PC-9 (cell line): ENCODE results near the gene ZDHHC20. TPM values are rescaled to one million over a fixed set of nuclear protein-coding genes. Genes with fewer than 3 reads are reported as not detected.

Source experiments
- BruUV-seq: library from RNA; stranded (reverse); fragments of 400-500 nt; replicated peaks from 2 replicates; lab custom pipeline; 2021; lab: Mats Ljungman, UMichigan
- CTCF ChIA-PET: fragments of 300-600 bp; sonication (Branson Sonifier 250); formaldehyde crosslinking; loops from one replicate; lab custom pipeline; 2022; ENCODE audit warnings: antibody characterized with exemption; lab: Charles Lee
- POLR2A ChIA-PET: fragments of 300-600 bp; sonication (Branson Sonifier 250); formaldehyde crosslinking; loops from one replicate; lab custom pipeline; 2022; ENCODE audit warnings: antibody characterized with exemption; ENCODE audit not compliant: unreplicated experiment; lab: Charles Lee
- DNase-seq, 2 experiments: peaks; one replicate each; pipeline versions ENCODE4 v3.0.0 to v3.0.0-alpha.2; 2015 to 2022; ENCODE audit warnings: mixed read lengths in 1 of 2
- H2AFZ ChIP-seq: fragments of 200-600 bp; sonication (generic); 2 replicates; pipeline ENCODE4 v1.8.1; 2017; ENCODE audit warnings: antibody characterized with exemption
- H3F3A ChIP-seq: fragments of 200-600 bp; sonication (generic); 2 replicates; pipeline ENCODE4 v1.8.1; 2017; ENCODE audit warnings: antibody characterized with exemption, mild to moderate bottlenecking, low read depth; ENCODE audit not compliant: insufficient read depth
- H3K27ac ChIP-seq: fragments of 200-600 bp; sonication (generic); 2 replicates; pipeline ENCODE4 v1.6.1; 2016; ENCODE audit warnings: mixed run types
- H3K27me3 ChIP-seq: fragments of 200-600 bp; sonication (generic); 2 replicates; pipeline ENCODE4 v1.6.1; 2016; ENCODE audit warnings: low read depth, mixed run types; ENCODE audit not compliant: insufficient read depth
- H3K36me3 ChIP-seq: fragments of 200-600 bp; sonication (generic); 2 replicates; pipeline ENCODE4 v1.6.1; 2016; ENCODE audit warnings: low read depth, mixed run types
- H3K4me1 ChIP-seq: fragments of 200-600 bp; sonication (generic); replicated peaks from 2 replicates; pipeline ENCODE4 v1.6.1; 2016; ENCODE audit warnings: mixed run types; ENCODE audit not compliant: insufficient read depth
- H3K4me2 ChIP-seq: fragments of 200-600 bp; sonication (generic); 2 replicates; pipeline ENCODE4 v1.6.1; 2017; ENCODE audit warnings: mixed run types
- H3K4me3 ChIP-seq: fragments of 200-600 bp; sonication (generic); 2 replicates; pipeline ENCODE4 v1.6.1; 2016; ENCODE audit warnings: mixed run types
- H3K79me2 ChIP-seq: fragments of 200-600 bp; sonication (generic); 2 replicates; pipeline ENCODE4 v1.6.1; 2017; ENCODE audit warnings: low read depth, mixed run types
- H3K9me2 ChIP-seq: fragments of 200-600 bp; sonication (generic); 2 replicates; pipeline ENCODE4 v1.8.1; 2017; ENCODE audit warnings: mild to moderate bottlenecking; ENCODE audit not compliant: insufficient read depth
- H3K9me3 ChIP-seq: fragments of 200-600 bp; sonication (generic); 2 replicates; pipeline ENCODE4 v1.8.1; 2016; ENCODE audit warnings: low read depth; ENCODE audit not compliant: insufficient read depth
- H4K20me1 ChIP-seq: fragments of 200-600 bp; sonication (generic); 2 replicates; pipeline ENCODE4 v1.8.1; 2017; ENCODE audit not compliant: insufficient read depth
- CTCF ChIP-seq: fragments of 200-600 bp; sonication (generic); conservative IDR thresholded peaks from 2 replicates; pipeline ENCODE4 v1.6.1; 2017; ENCODE audit warnings: mixed run types, antibody characterized with exemption, mild to moderate bottlenecking, moderate library complexity
- EZH2 ChIP-seq: fragments of 200-600 bp; sonication (generic); IDR thresholded peaks from 2 replicates; pipeline ENCODE4 v1.8.0; 2017; ENCODE audit warnings: antibody characterized with exemption, low read depth
- intact Hi-C: fragments of 100-400 bp; cut with micrococcal nuclease; formaldehyde crosslinking; loops from one replicate; pipeline ENCODE4 v1.10.0; 2022; ENCODE audit not compliant: unreplicated experiment
- total RNA-seq: library from RNA; stranded (reverse); gene quantifications from 2 replicates; pipeline ENCODE4 v1.2.3, GENCODE V29; 2021

Gene ZDHHC20
- total RNA-seq, 1 experiment from 2014 or later, result 47.5 TPM

- Histone ChIP-seq H3K4me1 (no peaks in the 10 kb centered on the region), H3K27ac (no peak overlapping the region), H3K79me2 (no peaks in the 10 kb centered on the region), H3K9me2 (no peaks in the 10 kb centered on the region), H3K4me2 (no peak overlapping the region), H3K9me3 (peaks cover 3% of the 10 kb centered on the region; the same call in 1 of the 2 replicates), H3K27me3 (no peaks in the 10 kb centered on the region; the same call in 1 of the 2 replicates), H3F3A (no peaks in the 10 kb centered on the region), H3K4me3 (no peak overlapping the region), H4K20me1 (no peaks in the 10 kb centered on the region), H3K36me3 (no peaks in the 10 kb centered on the region), H2AFZ (no peak overlapping the region)
- no TSS peak for BruUV-seq
- intact Hi-C loops, result loop anchor here (2.0 kb wide), 1 partner anchor 23 kb away; no protein-coding TSS in a partner anchor
- TF ChIP-seq EZH2, result no peak
- TF ChIP-seq CTCF, result no peak
- ChIA-PET POLR2A (no interaction called here), CTCF (no interaction called here)
- no peak for DNase-seq
Measured at GRCh38 chr13:21361706-21362105, 97.4 kb downstream of the ZDHHC20 start.

GRCh38 chr13:21361123-21361522, 98.0 kb downstream of the ZDHHC20 start:
- Histone ChIP-seq H2AFZ (no peak overlapping the region), H3F3A (no peaks in the 10 kb centered on the region), H3K79me2 (no peaks in the 10 kb centered on the region), H3K9me2 (no peaks in the 10 kb centered on the region), H3K4me2 (no peak overlapping the region), H3K27ac (no peak overlapping the region), H4K20me1 (no peaks in the 10 kb centered on the region), H3K9me3 (peaks cover 3% of the 10 kb centered on the region; the same call in 1 of the 2 replicates), H3K36me3 (no peaks in the 10 kb centered on the region), H3K27me3 (no peaks in the 10 kb centered on the region; the same call in 1 of the 2 replicates), H3K4me1 (no peaks in the 10 kb centered on the region), H3K4me3 (no peak overlapping the region)
- TF ChIP-seq CTCF (no peak), EZH2 (no peak)
- POLR2A ChIA-PET, result no interaction called here
- BruUV-seq, result no TSS peak
- intact Hi-C loops, result loop anchor here (2.0 kb wide), 1 partner anchor 22 kb away; no protein-coding TSS in a partner anchor
- CTCF ChIA-PET, result no interaction called here
- no peak for DNase-seq

- no peaks in the 10 kb centered on the region for H4K20me1 ChIP-seq
- BruUV-seq, result no TSS peak
- no peak overlapping the region for H2AFZ ChIP-seq
- H3K79me2 ChIP-seq, result no peaks in the 10 kb centered on the region
- H3K27ac ChIP-seq, result no peak overlapping the region
- no peak for DNase-seq
- ChIA-PET CTCF (no interaction called here), POLR2A (no interaction called here)
- H3F3A ChIP-seq, result no peaks in the 10 kb centered on the region
- TF ChIP-seq CTCF (no peak), EZH2 (no peak)
- H3K9me2 ChIP-seq, result no peaks in the 10 kb centered on the region
- peaks cover 3% of the 10 kb centered on the region; the same call in 1 of the 2 replicates for H3K9me3 ChIP-seq
- no peaks in the 10 kb centered on the region; the same call in 1 of the 2 replicates for H3K27me3 ChIP-seq
- no peaks in the 10 kb centered on the region for H3K4me1 ChIP-seq
- intact Hi-C loops, result loop anchor here (2.0 kb wide), 1 partner anchor 22 kb away; no protein-coding TSS in a partner anchor
- no peak overlapping the region for H3K4me3 ChIP-seq
- H3K4me2 ChIP-seq, result no peak overlapping the region
- H3K36me3 ChIP-seq, result no peaks in the 10 kb centered on the region
Measured at GRCh38 chr13:21360463-21360862, 98.6 kb downstream of the ZDHHC20 start.
